GM12878 (cell line): ENCODE results near the gene PRKN. TPM values are rescaled to one million over a fixed set of nuclear protein-coding genes. Genes with fewer than 3 reads are reported as not detected.

Experiments
- ATAC-seq: fragments of 200-7000 bp; cut with Tn5 transposase; 3 replicates; pipeline ENCODE4 v1.9.1; 2020; ENCODE audit warnings: mild to moderate bottlenecking, moderate library complexity
- BruUV-seq: library from RNA; stranded (reverse); fragments of 400-500 nt; replicated peaks from 2 replicates; lab custom pipeline; 2021; lab: Mats Ljungman, UMichigan
- CTCF ChIA-PET: fragments of 300-600 bp; sonication (Branson Sonifier 250); formaldehyde crosslinking; extraction: SDS; loops from one replicate; lab custom pipeline; 2021; ENCODE audit warnings: inconsistent platforms; lab: Yijun Ruan, JAX
- POLR2A ChIA-PET: fragments of 350-600 bp; formaldehyde crosslinking; extraction: SDS; loops from one replicate; lab custom pipeline; 2021; ENCODE audit warnings: inconsistent platforms; lab: Charles Lee
- RAD21 ChIA-PET: fragments of 300-600 bp; sonication (Branson Sonifier 250); formaldehyde crosslinking; loops from one replicate; lab custom pipeline; 2023; ENCODE audit warnings: antibody characterized with exemption; ENCODE audit not compliant: unreplicated experiment; lab: Charles Lee
- SMC1A ChIA-PET: fragments of 300-600 bp; sonication (Branson Sonifier 250); formaldehyde crosslinking; loops from one replicate; lab custom pipeline; 2023; ENCODE audit not compliant: unreplicated experiment, uncharacterized antibody; lab: Charles Lee
- DNase-seq: peaks from one replicate; pipeline ENCODE4 v3.0.0-alpha.2; 2011; ENCODE audit warnings: low read depth, low spot score
- FAIRE-seq: peaks from 3 replicates; lab custom pipeline; 2011; peaks lifted over from hg19 to GRCh38; lab: Jason Lieb, UNC
- H2AFZ ChIP-seq: 2 replicates; pipeline ENCODE4 v1.6.0; 2011; ENCODE audit warnings: low read depth, low read length, control low read depth; ENCODE audit not compliant: control insufficient read depth
- H3K27ac ChIP-seq: 2 replicates; pipeline ENCODE4 v1.5.1; 2011; ENCODE audit warnings: control low read depth; ENCODE audit not compliant: control insufficient read depth, insufficient read depth
- H3K27me3 ChIP-seq, 2 experiments: replicated peaks in 1 of 2; 2 replicates each; pipeline versions ENCODE4 v1.6.0 to v1.6.1; 2011; ENCODE audit warnings: low read length in 1 of 2; ENCODE audit not compliant: control insufficient read depth in 2 of 2, insufficient read depth in 2 of 2
- H3K36me3 ChIP-seq, 2 experiments: 2 replicates each; pipeline ENCODE4 v1.5.1; 2011; ENCODE audit warnings: low read length in 1 of 2; ENCODE audit not compliant: control insufficient read depth in 2 of 2, insufficient read depth in 2 of 2
- H3K4me1 ChIP-seq: 2 replicates; pipeline ENCODE4 v1.6.1; 2011; ENCODE audit warnings: mild to moderate bottlenecking, low read length, moderate library complexity, mixed read lengths; ENCODE audit not compliant: control insufficient read depth, insufficient read depth
- H3K4me2 ChIP-seq: 2 replicates; pipeline ENCODE4 v1.6.0; 2011; ENCODE audit warnings: control low read depth; ENCODE audit not compliant: control insufficient read depth, insufficient read depth
- H3K4me3 ChIP-seq: fragments of 200-600 bp; sonication (generic); 2 replicates; pipeline ENCODE4 v1.5.1; 2016
- H3K79me2 ChIP-seq: 2 replicates; pipeline ENCODE4 v1.6.0; 2011; ENCODE audit warnings: low read length; ENCODE audit not compliant: control insufficient read depth, insufficient read depth
- H3K9ac ChIP-seq: 2 replicates; pipeline ENCODE4 v1.8.0; 2011; ENCODE audit warnings: low read length, control low read depth, mixed read lengths; ENCODE audit not compliant: control insufficient read depth, insufficient read depth
- H3K9me3 ChIP-seq: replicated peaks from 3 replicates; pipeline ENCODE4 v1.5.1; 2011; ENCODE audit warnings: mild to moderate bottlenecking, low read length; ENCODE audit not compliant: control insufficient read depth, insufficient read depth
- H4K20me1 ChIP-seq: 2 replicates; pipeline ENCODE4 v1.6.0; 2011; ENCODE audit not compliant: control insufficient read depth, insufficient read depth
- BCL11A ChIP-seq: IDR thresholded peaks from 2 replicates; pipeline ENCODE4 v1.6.1; 2011; ENCODE audit warnings: low read depth, low read length
- BCLAF1 ChIP-seq: fragments of 450-650 bp; IDR thresholded peaks from 2 replicates; pipeline ENCODE4 v1.6.1; 2017; ENCODE audit warnings: antibody characterized with exemption, mild to moderate bottlenecking, moderate library complexity
- ELK1 ChIP-seq: IDR thresholded peaks from 2 replicates; pipeline ENCODE4 v1.6.1; 2012; ENCODE audit warnings: low read depth, low read length, improper control_type of control experiment
- EZH2 ChIP-seq: IDR thresholded peaks from 2 replicates; pipeline ENCODE4 v1.6.1; 2012; ENCODE audit warnings: low read depth, mild to moderate bottlenecking, control low read depth, inconsistent platforms, low read length, borderline replicate concordance; ENCODE audit not compliant: control insufficient read depth
- POLR2A ChIP-seq: IDR thresholded peaks from 2 replicates; pipeline ENCODE4 v1.6.1; 2011; ENCODE audit warnings: low read depth, mild to moderate bottlenecking, low read length
- WGBS: methylation state at CpG from one replicate; pipeline ENCODE4 v1.1.6; 2016; ENCODE audit warnings: low lambda C conversion rate; ENCODE audit not compliant: insufficient replicate concordance, insufficient coverage; ENCODE audit errors: missing lambda C conversion rate; 5-methylcytosine and 5-hydroxymethylcytosine counted together
- in situ Hi-C: fragments of 300-500 bp; cut with MboI; formaldehyde crosslinking; loops from 9 replicates; pipeline ENCODE4 v1.14.3; 2018; ENCODE audit warnings: mixed read lengths
- intact Hi-C: fragments of 100-400 bp; cut with micrococcal nuclease; formaldehyde crosslinking; loops from one replicate; pipeline ENCODE4 v1.14.2; 2022; ENCODE audit not compliant: unreplicated experiment
- polyA plus RNA-seq, 11 experiments: library from polyadenylated mRNA; depleted of rRNA in 4 of 11; unstranded in 6 of 11; stranded (reverse) in 5 of 11; fragments of >200 nt; fragmentation: Nextera tagmentation in 4 of 11; fragmentation: Illumina TruSeq in 1 of 11; extraction: Ambion mirVana in 4 of 11; extraction: Trizol in 1 of 11; gene quantifications; 1 replicate in 1 of 11; 2 replicates in 10 of 11; pipeline versions ENCODE4 v1.2.1 to v1.2.3, GENCODE V29; 2011 to 2016; ENCODE audit warnings: inconsistent platforms in 2 of 11, missing spikeins in 2 of 11, low read depth in 1 of 11
- total RNA-seq, 4 experiments: library from RNA; depleted of rRNA in 3 of 4; stranded (reverse); fragments of >200 nt in 3 of 4; fragmentation: Illumina TruSeq in 1 of 4; extraction: Trizol in 1 of 4; gene quantifications; 2 replicates each; pipeline versions ENCODE4 v1.2.1 to v1.2.3, GENCODE V29; 2013 to 2021

The PRKN gene
- total and polyA plus RNA-seq, 10 of the 15 experiments (the other 5 are each of a cell fraction or from before 2014, with no cell fraction given) = 0.06 to 0.09 TPM; not detected in 8

GRCh38 chr6:162373868-162374267 lies 353.7 kb downstream of the PRKN start:
- RAD21 ChIA-PET = no interaction called here
- Histone ChIP-seq H3K27me3 (no peaks in the 10 kb centered on the region), H3K4me3 (no peak overlapping the region), H3K4me2 (no peak overlapping the region), H3K36me3 (no peaks in the 10 kb centered on the region), H3K9ac (no peak overlapping the region), H4K20me1 (no peaks in the 10 kb centered on the region), H3K9me3 (no peaks in the 10 kb centered on the region), H3K27ac (no peak overlapping the region)
- no TSS peak for BruUV-seq
- FAIRE-seq = no peak
- DNase-seq = no peak
- SMC1A ChIA-PET = no interaction called here
- ATAC-seq = no peak
- CTCF ChIA-PET = no interaction called here
- POLR2A ChIA-PET = no interaction called here
- in situ Hi-C loops = no loop called here
- intact Hi-C loops = no loop called here
- no peak for TF ChIP-seq ELK1
- TF ChIP-seq BCLAF1 = no peak
- TF ChIP-seq, all 136 proteins: peak for 0
- no peaks in the 10 kb centered on the region for H3K79me2 ChIP-seq
- no peak overlapping the region for H2AFZ ChIP-seq
- 28% methylated on average over 2 of the region's 2 CpGs for WGBS
- H3K4me1 ChIP-seq = no peaks in the 10 kb centered on the region

GRCh38 chr6:162373192-162373591 lies 354.4 kb downstream of the PRKN start:
- TF ChIP-seq BCL11A (no peak), EZH2 (no peak), POLR2A (no peak)
- SMC1A ChIA-PET = no interaction called here
- Histone ChIP-seq H3K36me3 (no peaks in the 10 kb centered on the region), H3K4me1 (no peaks in the 10 kb centered on the region), H3K4me2 (no peak overlapping the region), H3K27me3 (no peaks in the 10 kb centered on the region), H3K79me2 (no peaks in the 10 kb centered on the region), H3K27ac (no peak overlapping the region), H2AFZ (no peak overlapping the region), H3K9me3 (no peaks in the 10 kb centered on the region), H3K4me3 (no peak overlapping the region), H3K9ac (no peak overlapping the region), H4K20me1 (no peaks in the 10 kb centered on the region)
- intact Hi-C loops (no loop called here), in situ Hi-C loops (no loop called here)
- no peak for ATAC-seq
- CTCF ChIA-PET = no interaction called here
- RAD21 ChIA-PET = no interaction called here
- 3% methylated on average over 2 of the region's 2 CpGs for WGBS
- DNase-seq = no peak
- no peak for FAIRE-seq
- no TSS peak for BruUV-seq
- POLR2A ChIA-PET = no interaction called here
